Mesothelial cell of epicardium (in vitro differentiated cells): ENCODE data around the gene HOXD9. TPM values are rescaled to one million over a fixed set of nuclear protein-coding genes. Genes with fewer than 3 reads are reported as not detected.
A peak's percentile ranks its signal among the peaks of the same experiment; 100 is the strongest.

Experiments used
- DNase-seq, 2 experiments: peaks; one replicate each; pipeline ENCODE4 v3.0.0; 2021; ENCODE audit warnings: low spot score in 2 of 2; ENCODE audit not compliant: unreplicated experiment in 2 of 2
- H3K27ac Mint-ChIP-seq: 2 replicates; pipeline ENCODE4 v1.8.0; 2021; ENCODE audit warnings: mixed read lengths
- H3K27me3 Mint-ChIP-seq: 2 replicates; pipeline ENCODE4 v1.8.0; 2021; ENCODE audit warnings: low read depth, mixed read lengths
- H3K36me3 Mint-ChIP-seq: 2 replicates; pipeline ENCODE4 v1.8.0; 2021; ENCODE audit warnings: mixed read lengths
- H3K4me1 Mint-ChIP-seq: 2 replicates; pipeline ENCODE4 v1.8.0; 2021; ENCODE audit warnings: mixed read lengths
- H3K4me3 Mint-ChIP-seq: 2 replicates; pipeline ENCODE4 v1.8.0; 2021; ENCODE audit warnings: mild to moderate bottlenecking, moderate library complexity, mixed read lengths
- H3K9me3 Mint-ChIP-seq: 2 replicates; pipeline ENCODE4 v1.8.0; 2021; ENCODE audit warnings: mixed read lengths
- CTCF ChIP-seq: fragments of 200-600 bp; sonication (generic); IDR thresholded peaks from one replicate; pipeline ENCODE4 v1.5.0; 2021; ENCODE audit warnings: antibody characterized with exemption; ENCODE audit not compliant: unreplicated experiment
- total RNA-seq: library from RNA; stranded (reverse); gene quantifications from 3 replicates; pipeline ENCODE4 v1.2.1, GENCODE V29; 2021

The HOXD9 gene
- total RNA-seq, 1 donor from 2014 or later, result 1.1 TPM

GRCh38 chr2:176076796-176077195 is 45.7 kb upstream of the HOXD9 start:
- DNase-seq, result no peak
- Mint-ChIP-seq H3K4me1 (peaks cover 11% of the 10 kb centered on the region), H3K9me3 (no peaks in the 10 kb centered on the region), H3K36me3 (no peaks in the 10 kb centered on the region), H3K4me3 (no peak overlapping the region), H3K27ac (no peak overlapping the region), H3K27me3 (peaks cover 96% of the 10 kb centered on the region)
- TF ChIP-seq CTCF, result no peak

- Mint-ChIP-seq H3K27ac (no peak overlapping the region), H3K36me3 (no peaks in the 10 kb centered on the region), H3K4me1 (peaks cover 21% of the 10 kb centered on the region), H3K4me3 (peak overlapping the region; percentile 67), H3K27me3 (peaks cover 96% of the 10 kb centered on the region), H3K9me3 (no peaks in the 10 kb centered on the region)
- DNase-seq, result no peak
- no peak for TF ChIP-seq CTCF
Observed at GRCh38 chr2:176078541-176079284, 43.8 kb upstream of the HOXD9 start.

GRCh38 chr2:176079285-176079830 is 43.2 kb upstream of the HOXD9 start:
- Mint-ChIP-seq H3K27me3 (peaks cover 96% of the 10 kb centered on the region), H3K4me1 (peaks cover 21% of the 10 kb centered on the region), H3K36me3 (no peaks in the 10 kb centered on the region), H3K27ac (no peak overlapping the region), H3K9me3 (no peaks in the 10 kb centered on the region), H3K4me3 (peak overlapping the region; percentile 67)
- DNase-seq, result no peak
- no peak for TF ChIP-seq CTCF

- H3K4me1 Mint-ChIP-seq, result peaks cover 24% of the 10 kb centered on the region
- DNase-seq, result peak; percentile 66 to 76
- TF ChIP-seq CTCF, result peak; percentile 89
- peak overlapping the region; percentile 67 for H3K4me3 Mint-ChIP-seq
- no peak overlapping the region for H3K27ac Mint-ChIP-seq
- no peaks in the 10 kb centered on the region for H3K9me3 Mint-ChIP-seq
- no peaks in the 10 kb centered on the region for H3K36me3 Mint-ChIP-seq
- peaks cover 96% of the 10 kb centered on the region for H3K27me3 Mint-ChIP-seq
Observed at GRCh38 chr2:176079831-176080539, 42.5 kb upstream of the HOXD9 start.

GRCh38 chr2:176080540-176081375 is 41.8 kb upstream of the HOXD9 start:
- TF ChIP-seq CTCF, result no peak
- Mint-ChIP-seq H3K27me3 (peaks cover 96% of the 10 kb centered on the region), H3K4me3 (peak overlapping the region; percentile 44), H3K9me3 (no peaks in the 10 kb centered on the region), H3K4me1 (peaks cover 22% of the 10 kb centered on the region), H3K27ac (no peak overlapping the region), H3K36me3 (no peaks in the 10 kb centered on the region)
- peak in 1 of 2 experiments; percentile 45 for DNase-seq
